ENCODE measurements around the gene DUOX1. TPM values are rescaled to one million over a fixed set of nuclear protein-coding genes. Genes with fewer than 3 reads are reported as not detected.

Gene DUOX1
- total and polyA plus RNA-seq, 2 experiments from 2014 or later, result 0.32 to 1.8 TPM

DNA sequence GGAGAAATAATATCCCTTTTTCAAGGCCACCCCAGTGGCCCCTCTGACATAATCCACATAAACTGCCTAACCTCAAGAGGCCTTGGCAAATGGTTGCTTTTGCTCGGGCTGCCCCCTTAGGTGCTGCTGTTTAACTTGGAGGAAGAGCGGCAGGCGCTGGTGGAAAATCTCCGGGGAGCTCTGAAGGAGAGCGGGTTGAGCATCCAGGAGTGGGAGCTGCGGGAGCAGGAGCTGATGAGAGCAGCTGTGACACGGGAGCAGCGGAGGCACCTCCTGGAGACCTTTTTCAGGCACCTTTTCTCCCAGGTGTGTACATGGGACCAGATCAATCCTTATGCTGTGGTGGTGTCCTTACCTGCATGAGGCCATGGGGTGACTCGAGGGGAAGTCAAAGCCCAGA, 15.0 kb downstream of the DUOX1 start:
- Histone ChIP-seq H3K27me3 (replicated peaks; ENCODE audit: insufficient read depth) (no peaks in the 10 kb centered on the region), H3K79me2 (ENCODE audit: insufficient read depth) (no peaks in the 10 kb centered on the region), H3K9me2 (ENCODE audit: insufficient read depth) (no peaks in the 10 kb centered on the region), H3K4me3 (no peak overlapping the region), H3K4me1 (ENCODE audit: insufficient read depth) (peaks cover 17% of the 10 kb centered on the region), H3K9ac (no peak overlapping the region), H3K27ac (no peak overlapping the region), H2AFZ (no peak overlapping the region), H3K36me3 (ENCODE audit: low read depth) (no peaks in the 10 kb centered on the region), H3K4me2 (ENCODE audit: unreplicated experiment) (no peak overlapping the region), H3K9me3 (ENCODE audit: low read depth) (no peaks in the 10 kb centered on the region), H3F3A (ENCODE audit: insufficient read depth) (no peaks in the 10 kb centered on the region), H4K20me1 (ENCODE audit: insufficient read depth) (no peaks in the 10 kb centered on the region)
- 86 to 89% methylated on average over 8 to 9 of the region's 9 CpGs for WGBS, 2 experiments (ENCODE audit: low coverage in 1 of 2, low lambda C conversion rate in 2 of 2, missing lambda C conversion rate in 2 of 2)
- no peak for DNase-seq
- in situ Hi-C loops (cut with MboI), result no loop called here
- TF ChIP-seq EZH2 (IDR thresholded peaks at IDR 0.05; ENCODE audit: insufficient read depth, poor library complexity, severe bottlenecking) (no peak), EZH2phosphoT487 (IDR thresholded peaks at IDR 0.05; ENCODE audit: insufficient read depth, low read depth) (no peak)

DNA sequence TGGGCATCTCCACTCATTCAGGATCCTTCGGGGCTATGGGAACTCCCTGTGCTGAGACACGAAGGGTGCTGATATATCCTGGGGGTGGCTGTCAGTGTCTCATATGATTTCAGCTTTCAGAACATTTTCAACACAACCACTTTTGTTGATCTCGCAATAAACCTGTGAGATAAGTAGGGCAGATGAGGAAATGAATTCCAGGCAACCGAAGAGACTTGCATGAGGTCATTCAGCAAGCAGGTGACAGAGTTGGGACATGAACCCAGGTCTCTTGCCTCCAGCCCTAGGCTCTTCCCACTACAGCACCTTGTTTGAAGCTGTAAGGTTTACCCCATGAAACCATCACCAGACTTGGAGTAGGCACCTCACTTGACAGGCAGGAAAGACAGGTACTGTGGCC, 16.6 kb downstream of the DUOX1 start:
- Histone ChIP-seq H3K36me3 (ENCODE audit: low read depth) (no peaks in the 10 kb centered on the region), H3K27me3 (replicated peaks; ENCODE audit: insufficient read depth) (no peaks in the 10 kb centered on the region), H3K79me2 (ENCODE audit: insufficient read depth) (no peaks in the 10 kb centered on the region), H3K9me3 (ENCODE audit: low read depth) (no peaks in the 10 kb centered on the region), H2AFZ (no peak overlapping the region), H3K4me3 (no peak overlapping the region), H3F3A (ENCODE audit: insufficient read depth) (no peaks in the 10 kb centered on the region), H4K20me1 (ENCODE audit: insufficient read depth) (no peaks in the 10 kb centered on the region), H3K9me2 (ENCODE audit: insufficient read depth) (no peaks in the 10 kb centered on the region), H3K9ac (no peak overlapping the region), H3K4me2 (ENCODE audit: unreplicated experiment) (no peak overlapping the region), H3K27ac (no peak overlapping the region), H3K4me1 (ENCODE audit: insufficient read depth) (peaks cover 23% of the 10 kb centered on the region)
- DNase-seq, result peak; percentile 26
- no peak for TF ChIP-seq EZH2phosphoT487 (IDR thresholded peaks at IDR 0.05; ENCODE audit: insufficient read depth, low read depth)
- TF ChIP-seq EZH2 (IDR thresholded peaks at IDR 0.05; ENCODE audit: insufficient read depth, poor library complexity, severe bottlenecking), result no peak
- in situ Hi-C loops (cut with MboI), result no loop called here
- 84 to 88% methylated on average over 4 of the region's 4 CpGs for WGBS, 2 experiments (ENCODE audit: low coverage in 1 of 2, low lambda C conversion rate in 2 of 2, missing lambda C conversion rate in 2 of 2)

DNA sequence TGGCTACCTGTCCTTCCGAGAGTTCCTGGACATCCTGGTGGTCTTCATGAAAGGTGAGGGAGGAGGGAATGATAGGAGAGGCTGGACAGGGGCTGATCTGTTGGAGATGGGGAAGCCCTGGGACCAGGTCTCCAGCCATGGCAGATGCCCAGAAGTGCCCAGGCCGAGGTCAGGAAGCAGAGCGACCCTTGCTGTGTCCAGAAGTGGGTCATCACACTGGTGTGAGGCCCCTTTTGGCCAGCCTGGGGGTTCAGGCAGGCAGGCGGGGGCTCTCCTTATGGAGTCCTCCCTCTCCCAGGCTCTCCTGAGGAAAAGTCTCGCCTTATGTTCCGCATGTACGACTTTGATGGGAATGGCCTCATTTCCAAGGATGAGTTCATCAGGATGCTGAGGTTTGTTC, 17.8 kb downstream of the DUOX1 start:
- Histone ChIP-seq H3K9me3 (ENCODE audit: low read depth) (no peaks in the 10 kb centered on the region), H3K9me2 (ENCODE audit: insufficient read depth) (no peaks in the 10 kb centered on the region), H3K4me2 (ENCODE audit: unreplicated experiment) (no peak overlapping the region), H3F3A (ENCODE audit: insufficient read depth) (no peaks in the 10 kb centered on the region), H3K4me3 (no peak overlapping the region), H3K79me2 (ENCODE audit: insufficient read depth) (no peaks in the 10 kb centered on the region), H2AFZ (no peak overlapping the region), H3K4me1 (ENCODE audit: insufficient read depth) (peaks cover 23% of the 10 kb centered on the region), H3K9ac (no peak overlapping the region), H3K27ac (no peak overlapping the region), H3K36me3 (ENCODE audit: low read depth) (no peaks in the 10 kb centered on the region), H3K27me3 (replicated peaks; ENCODE audit: insufficient read depth) (no peaks in the 10 kb centered on the region), H4K20me1 (ENCODE audit: insufficient read depth) (no peaks in the 10 kb centered on the region)
- in situ Hi-C loops (cut with MboI), result no loop called here
- DNase-seq, result no peak
- TF ChIP-seq EZH2 (IDR thresholded peaks at IDR 0.05; ENCODE audit: insufficient read depth, poor library complexity, severe bottlenecking), result no peak
- no peak for TF ChIP-seq EZH2phosphoT487 (IDR thresholded peaks at IDR 0.05; ENCODE audit: insufficient read depth, low read depth)
- 85 to 87% methylated on average over 6 to 7 of the region's 7 CpGs for WGBS, 2 experiments (ENCODE audit: low coverage in 1 of 2, low lambda C conversion rate in 2 of 2, missing lambda C conversion rate in 2 of 2)

DNA sequence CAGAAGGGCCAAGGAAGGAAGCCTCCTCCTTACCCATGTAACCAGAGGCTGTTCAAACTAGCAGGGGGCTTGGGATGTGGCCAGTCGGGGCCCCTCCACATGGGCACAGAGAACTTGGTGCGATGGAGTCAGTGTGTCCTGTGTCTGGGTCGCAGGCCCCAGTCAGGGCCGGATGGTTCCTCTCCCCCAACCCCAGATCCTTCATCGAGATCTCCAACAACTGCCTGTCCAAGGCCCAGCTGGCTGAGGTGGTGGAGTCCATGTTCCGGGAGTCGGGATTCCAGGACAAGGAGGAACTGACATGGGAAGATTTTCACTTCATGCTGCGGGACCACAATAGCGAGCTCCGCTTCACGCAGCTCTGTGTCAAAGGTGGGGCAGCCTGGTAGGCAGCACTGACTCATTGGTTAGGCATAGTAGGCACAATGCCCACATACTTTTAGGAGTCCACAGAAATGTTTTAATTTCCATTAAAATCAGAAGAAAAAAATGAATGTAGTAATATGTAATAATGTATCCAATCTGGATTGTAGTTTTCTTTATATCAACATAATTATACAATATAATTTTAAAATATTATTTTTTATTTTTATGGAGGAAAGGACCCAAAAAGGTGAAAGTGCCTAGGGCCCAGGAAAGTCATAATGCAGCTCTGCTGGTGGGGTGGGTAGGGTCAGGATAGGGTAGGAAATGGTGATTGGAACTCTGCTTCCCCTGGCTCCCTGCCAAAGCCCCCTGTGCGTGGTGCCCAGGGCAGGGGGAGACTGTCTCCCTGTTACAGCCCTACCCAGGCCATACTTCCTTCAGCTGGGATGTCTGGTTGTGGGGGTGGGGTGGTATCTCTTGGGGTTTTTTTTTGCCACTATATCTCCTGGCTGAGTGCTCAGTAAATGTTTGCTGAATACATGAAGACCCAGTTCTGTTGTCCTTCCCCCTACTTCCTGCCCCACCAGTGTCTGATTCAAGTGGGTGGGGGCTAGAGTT, 18.6 kb downstream of the DUOX1 start:
- Histone ChIP-seq H3K9ac (no peak overlapping the region), H4K20me1 (ENCODE audit: insufficient read depth) (no peaks in the 10 kb centered on the region), H2AFZ (no peak overlapping the region), H3K4me2 (ENCODE audit: unreplicated experiment) (no peak overlapping the region), H3K4me3 (no peak overlapping the region), H3K27ac (no peak overlapping the region), H3K27me3 (replicated peaks; ENCODE audit: insufficient read depth) (no peaks in the 10 kb centered on the region), H3F3A (ENCODE audit: insufficient read depth) (no peaks in the 10 kb centered on the region), H3K36me3 (ENCODE audit: low read depth) (no peaks in the 10 kb centered on the region), H3K9me2 (ENCODE audit: insufficient read depth) (no peaks in the 10 kb centered on the region), H3K9me3 (ENCODE audit: low read depth) (no peaks in the 10 kb centered on the region), H3K79me2 (ENCODE audit: insufficient read depth) (no peaks in the 10 kb centered on the region), H3K4me1 (ENCODE audit: insufficient read depth) (peaks cover 23% of the 10 kb centered on the region)
- WGBS, 2 experiments (ENCODE audit: low coverage in 1 of 2, low lambda C conversion rate in 2 of 2, missing lambda C conversion rate in 2 of 2), result 87 to 88% methylated on average over 11 of the region's 12 CpGs
- TF ChIP-seq EZH2 (IDR thresholded peaks at IDR 0.05; ENCODE audit: insufficient read depth, poor library complexity, severe bottlenecking), result no peak
- TF ChIP-seq EZH2phosphoT487 (IDR thresholded peaks at IDR 0.05; ENCODE audit: insufficient read depth, low read depth), result no peak
- in situ Hi-C loops (cut with MboI), result no loop called here
- peak; percentile 28 for DNase-seq

Data from GM23248 (cell line).